T47D (cell line): ENCODE results near the gene CLASRP.

Experiments used
- DNase-seq, 2 experiments: peaks; one replicate each; pipeline versions ENCODE4 v3.0.0 to v3.0.0-alpha.2; 2011 to 2012; ENCODE audit warnings: low read depth in 1 of 2, low spot score in 1 of 2
- JUND ChIP-seq: IDR thresholded peaks from 2 replicates; pipeline ENCODE4 v1.6.1; 2012; ENCODE audit warnings: low read depth
- in situ Hi-C: cut with HindIII; loops from 2 replicates; pipeline ENCODE4 v1.10.0; 2016; ENCODE audit warnings: low sequenced_read_pairs, low pct_unique_long_range_greater_than_20kb

The CLASRP gene

DNA sequence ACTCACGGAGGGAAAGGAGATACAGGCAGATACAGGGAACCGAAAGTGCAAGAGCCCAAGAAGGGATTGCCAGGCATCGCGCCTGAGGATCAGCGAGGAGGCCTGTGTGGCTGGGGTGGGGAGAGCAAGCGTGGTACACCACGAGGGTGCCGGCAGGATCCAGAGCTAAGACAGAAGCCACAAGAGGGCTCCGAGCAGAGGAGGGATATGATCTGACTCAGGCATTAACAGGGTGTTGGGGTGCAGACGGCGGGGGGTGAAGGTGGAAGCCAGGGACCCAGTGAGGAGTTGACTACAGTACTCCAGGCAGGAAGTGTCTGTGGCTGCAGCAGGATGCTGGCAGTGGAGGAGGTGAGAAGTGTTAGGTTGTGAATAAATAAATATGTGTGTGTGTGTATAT lies 48.7 kb downstream of the CLASRP start:
- no peak for DNase-seq

DNA sequence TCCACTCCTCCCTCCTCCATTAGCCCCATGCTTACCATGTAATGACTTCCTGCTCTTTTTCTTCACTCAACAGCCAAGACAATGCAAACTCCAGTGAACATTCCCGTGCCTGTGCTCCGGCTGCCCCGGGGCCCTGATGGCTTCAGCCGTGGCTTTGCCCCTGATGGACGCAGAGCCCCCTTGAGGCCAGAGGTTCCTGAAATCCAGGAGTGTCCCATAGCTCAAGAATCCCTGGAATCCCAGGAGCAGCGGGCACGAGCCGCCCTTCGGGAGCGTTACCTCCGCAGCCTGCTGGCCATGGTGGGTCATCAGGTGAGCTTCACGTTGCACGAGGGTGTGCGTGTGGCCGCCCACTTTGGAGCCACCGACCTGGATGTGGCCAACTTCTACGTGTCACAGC lies 51.2 kb downstream of the CLASRP start:
- no peak for DNase-seq
- in situ Hi-C loops, result no loop called here
- TF ChIP-seq JUND, result no peak

More for the DNA sequence above, 48.7 kb downstream of the CLASRP start:
- no peak for TF ChIP-seq JUND
- in situ Hi-C loops, result no loop called here

DNA sequence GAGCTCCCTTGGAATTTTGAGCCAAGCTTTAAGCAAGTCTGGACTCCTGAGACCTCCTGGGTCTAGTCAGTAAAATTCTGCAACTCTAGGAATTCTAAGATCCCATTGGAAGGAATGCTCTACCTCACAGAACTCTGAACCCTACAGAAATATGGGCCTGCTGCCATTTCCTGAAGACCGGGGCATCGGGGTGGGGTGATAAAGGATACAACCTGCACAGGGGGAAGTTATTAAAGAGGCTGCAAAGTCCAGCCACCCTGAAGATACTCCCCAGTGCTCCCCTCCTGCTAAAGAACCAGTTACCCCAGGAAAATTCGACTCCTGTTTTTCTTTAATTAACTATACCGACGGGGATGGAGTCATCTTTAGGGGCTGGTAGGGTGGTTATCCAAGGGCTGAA lies 51.8 kb downstream of the CLASRP start:
- DNase-seq, result no peak
- TF ChIP-seq JUND, result no peak
- in situ Hi-C loops, result no loop called here

DNA sequence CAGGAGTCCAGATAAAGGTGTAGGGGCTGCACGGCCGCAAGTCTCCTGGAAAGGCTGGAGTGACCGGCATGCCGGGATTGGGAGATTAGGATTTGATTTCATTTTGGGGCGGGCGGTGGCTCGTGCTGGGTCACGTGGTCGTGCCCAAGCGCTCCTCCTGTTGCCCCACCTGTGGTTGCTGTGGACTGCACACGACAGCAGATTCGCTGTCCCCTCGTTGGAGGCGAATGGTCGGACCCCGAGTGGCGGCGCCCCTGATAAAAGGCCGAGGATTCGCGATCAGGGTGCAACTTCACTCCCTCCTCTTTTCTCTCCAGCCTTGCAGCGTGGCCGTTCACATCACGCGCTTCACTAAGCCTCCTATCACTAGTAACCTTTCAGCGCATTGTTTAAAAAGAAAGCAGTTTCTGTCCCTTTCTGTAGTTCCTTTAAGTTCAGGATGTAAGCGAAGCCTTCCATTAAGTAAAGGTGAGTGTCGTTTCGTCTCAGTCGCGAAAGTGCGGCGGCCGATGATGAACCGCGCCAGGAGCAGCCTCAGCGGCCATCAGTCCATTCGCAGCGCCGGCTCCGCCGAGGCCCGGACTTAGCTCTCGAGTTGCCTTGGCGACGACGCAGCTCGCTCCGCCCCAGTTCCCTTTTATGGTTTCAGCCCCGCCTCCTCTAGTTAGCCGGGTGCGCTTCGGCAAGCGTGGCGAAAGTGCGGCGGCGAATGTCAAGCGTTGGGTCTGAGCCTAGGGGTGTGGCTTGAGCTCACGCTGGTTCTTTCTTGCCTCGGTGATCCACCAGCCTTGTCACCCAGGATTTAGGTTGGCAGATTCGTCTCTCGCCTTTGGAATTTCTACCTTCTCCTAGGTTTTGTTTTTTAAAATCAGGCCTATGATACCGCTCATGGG lies 52.4 kb downstream of the CLASRP start:
- DNase-seq, result peak; percentile 85 to 98
- in situ Hi-C loops, result no loop called here
- no peak for TF ChIP-seq JUND

DNA sequence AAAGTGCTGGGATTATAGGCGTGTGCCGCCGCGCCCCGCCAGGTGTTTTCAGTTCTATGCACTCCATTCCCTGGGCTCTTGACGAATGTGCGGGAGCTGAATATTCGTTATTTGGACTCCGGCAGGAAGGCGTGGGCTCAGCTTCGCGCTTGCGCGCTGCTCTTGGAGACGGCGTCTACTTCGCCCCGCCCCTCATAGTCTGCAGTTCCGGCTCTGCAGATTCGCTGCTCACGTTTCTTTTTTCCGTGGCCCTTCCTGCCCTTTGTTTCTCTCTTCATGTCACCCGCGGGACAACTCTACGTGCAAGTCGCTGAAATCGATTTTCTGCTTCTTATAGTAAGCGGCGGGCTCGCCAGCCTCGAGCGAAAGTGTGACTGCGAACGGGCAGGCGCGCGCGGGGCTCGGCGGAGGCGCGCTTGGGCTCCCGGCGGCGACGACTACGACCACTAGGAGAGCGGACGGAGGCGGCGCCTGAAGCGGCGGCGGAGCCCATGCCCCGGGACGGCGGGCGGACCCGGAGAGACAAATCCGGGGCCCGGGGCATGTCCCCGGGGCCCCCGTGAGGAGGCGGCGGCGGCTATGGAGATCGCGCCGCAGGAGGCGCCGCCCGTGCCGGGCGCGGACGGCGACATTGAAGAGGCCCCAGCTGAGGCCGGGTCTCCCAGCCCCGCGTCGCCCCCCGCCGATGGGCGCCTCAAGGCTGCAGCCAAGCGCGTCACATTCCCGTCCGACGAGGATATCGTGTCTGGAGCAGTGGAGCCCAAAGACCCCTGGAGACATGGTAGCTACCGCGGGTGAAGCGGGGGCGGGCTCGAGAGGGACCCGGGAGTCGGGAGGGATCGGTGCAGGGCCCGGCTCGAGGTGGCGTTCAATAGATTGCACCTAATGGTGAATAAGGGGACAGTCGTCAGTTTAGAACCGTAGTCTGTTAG lies 54.2 kb downstream of the CLASRP start, which contains the start of gene PPP1R37:
Gene PPP1R37, plus strand, starts transcription at position 433 of the 932 bp plus-strand sequence. Its CDS starts 147 bp downstream, at position 580.
- no peak for TF ChIP-seq JUND
- in situ Hi-C loops, result no loop called here

DNA sequence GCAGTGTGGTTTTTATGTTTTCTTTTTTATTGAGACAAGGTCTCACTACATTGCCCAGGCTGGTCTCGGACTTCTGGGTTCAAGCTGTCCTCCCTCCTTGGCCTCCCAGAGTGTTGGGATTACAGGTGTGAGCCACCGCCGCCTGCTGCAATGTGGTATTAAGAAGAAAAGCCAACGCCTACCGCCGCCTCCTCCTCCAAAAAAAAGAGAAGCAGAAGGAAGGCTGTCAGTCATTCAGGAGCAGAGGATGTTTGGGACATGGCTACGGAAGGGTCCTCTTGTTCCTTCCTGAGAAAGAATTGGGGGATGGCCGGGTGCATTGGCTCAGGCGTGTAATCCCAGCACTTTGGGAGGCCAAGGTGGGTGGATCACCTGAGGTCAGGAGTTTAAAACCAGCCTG lies 55.3 kb downstream of the CLASRP start:
- DNase-seq, result no peak
- no peak for TF ChIP-seq JUND
- in situ Hi-C loops, result no loop called here

More for the DNA sequence above, 54.2 kb downstream of the CLASRP start, which contains the start of gene PPP1R37:
- DNase-seq, result peak; percentile 86 to 98

DNA sequence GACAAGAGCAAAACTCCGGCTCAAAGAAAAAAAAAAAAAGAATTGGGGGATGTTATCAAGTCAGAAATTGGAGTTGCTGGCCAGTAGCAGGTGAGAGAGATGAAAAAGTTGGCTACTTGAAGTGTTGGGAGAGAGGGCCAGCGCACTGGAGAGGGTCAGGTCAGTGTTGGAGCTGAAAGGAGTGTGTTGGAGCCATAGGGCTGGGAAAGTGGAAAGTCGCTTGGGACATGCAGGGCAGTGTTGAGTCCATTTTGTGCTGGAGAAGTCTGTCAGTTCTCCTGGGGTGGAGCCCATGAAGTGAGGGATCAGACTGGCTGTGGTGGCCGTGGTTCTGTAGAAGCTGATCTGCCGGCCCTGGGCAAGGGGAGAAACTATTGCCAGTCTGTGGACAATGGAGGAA lies 55.9 kb downstream of the CLASRP start:
- DNase-seq, result no peak
- in situ Hi-C loops, result no loop called here
- TF ChIP-seq JUND, result no peak

DNA sequence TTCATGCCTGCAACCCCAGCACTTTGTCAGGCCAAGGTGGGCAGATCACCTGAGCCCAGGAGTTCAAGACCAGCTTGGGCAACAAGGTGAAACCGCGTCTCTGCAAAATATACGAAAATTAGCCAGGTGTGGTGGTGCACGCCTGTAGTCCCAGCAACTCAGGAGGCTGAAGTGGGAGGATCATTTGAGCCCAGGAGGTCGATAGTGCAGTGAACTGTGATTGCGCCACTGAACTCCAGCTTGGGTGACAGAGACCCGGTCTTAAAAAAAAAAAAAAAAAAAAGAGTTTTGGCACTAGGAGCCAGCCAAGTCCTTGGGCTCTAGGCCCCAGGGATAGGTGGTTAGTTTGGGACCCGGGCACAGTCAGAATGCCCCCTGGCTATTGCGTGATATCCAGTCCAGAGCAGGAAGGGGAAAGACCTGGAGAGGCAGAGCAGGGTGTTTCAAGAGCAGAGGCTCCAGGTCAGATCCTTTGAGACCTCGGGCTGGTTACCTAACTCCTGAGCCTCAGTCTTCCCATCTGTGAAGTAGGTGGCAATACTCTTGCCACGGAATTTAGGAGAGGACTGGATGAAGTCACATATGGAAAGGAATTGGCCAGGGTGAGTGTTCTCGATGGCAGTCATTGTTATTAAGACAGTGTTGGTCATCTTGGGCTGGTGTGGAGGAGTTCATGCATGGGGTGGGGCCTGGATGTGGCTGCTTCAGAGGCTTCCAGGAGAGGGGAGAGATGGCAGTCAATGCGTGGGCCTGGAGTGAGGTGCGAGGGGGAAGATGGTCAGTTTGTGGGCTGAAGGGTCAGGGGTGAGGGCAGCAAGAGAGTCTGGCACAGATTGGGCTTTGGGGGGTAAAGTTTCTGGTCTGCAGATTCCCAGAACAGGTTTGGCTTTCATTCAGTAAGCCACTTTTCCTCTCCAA lies 56.9 kb downstream of the CLASRP start:
- TF ChIP-seq JUND, result no peak
- DNase-seq, result no peak
- in situ Hi-C loops, result no loop called here

DNA sequence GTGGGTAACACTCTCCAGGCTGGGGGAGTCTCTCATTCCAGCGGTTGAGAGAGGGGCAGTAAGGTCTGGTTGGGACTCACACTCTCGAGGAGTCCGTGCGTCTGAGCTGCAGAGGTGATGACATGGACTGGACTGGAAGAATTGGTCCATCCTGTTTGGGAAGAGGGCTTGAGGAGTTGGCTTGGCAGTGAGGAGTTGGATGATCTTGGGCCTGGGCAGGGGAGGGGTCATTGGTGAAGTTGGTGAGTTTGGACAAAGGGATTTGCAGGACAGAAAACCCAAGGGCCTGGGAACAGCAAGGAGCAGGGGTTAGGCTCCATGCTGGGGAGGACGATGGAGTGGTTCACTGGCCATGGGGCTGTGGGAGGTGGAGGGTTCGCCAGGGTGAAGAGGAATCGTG lies 57.9 kb downstream of the CLASRP start:
- in situ Hi-C loops, result no loop called here
- DNase-seq, result no peak
- TF ChIP-seq JUND, result no peak

DNA sequence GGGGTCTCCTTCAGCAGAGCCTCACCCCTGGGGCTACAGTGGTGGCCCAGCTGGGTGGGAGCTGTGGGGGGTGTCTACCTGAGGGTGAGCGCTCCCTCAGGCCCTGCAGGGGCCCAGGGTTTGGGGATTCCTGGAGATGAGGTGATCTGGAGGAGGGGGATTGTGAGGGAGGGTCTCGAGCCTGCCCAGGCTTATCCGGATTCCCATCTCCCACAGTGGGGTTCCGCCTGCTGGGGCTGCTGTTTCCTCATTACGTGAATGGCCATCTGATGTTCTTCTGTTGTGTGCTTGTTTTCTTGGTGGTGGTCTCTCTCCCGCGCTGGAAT lies 58.6 kb downstream of the CLASRP start:
- in situ Hi-C loops, result no loop called here
- no peak for TF ChIP-seq JUND
- DNase-seq, result no peak

DNA sequence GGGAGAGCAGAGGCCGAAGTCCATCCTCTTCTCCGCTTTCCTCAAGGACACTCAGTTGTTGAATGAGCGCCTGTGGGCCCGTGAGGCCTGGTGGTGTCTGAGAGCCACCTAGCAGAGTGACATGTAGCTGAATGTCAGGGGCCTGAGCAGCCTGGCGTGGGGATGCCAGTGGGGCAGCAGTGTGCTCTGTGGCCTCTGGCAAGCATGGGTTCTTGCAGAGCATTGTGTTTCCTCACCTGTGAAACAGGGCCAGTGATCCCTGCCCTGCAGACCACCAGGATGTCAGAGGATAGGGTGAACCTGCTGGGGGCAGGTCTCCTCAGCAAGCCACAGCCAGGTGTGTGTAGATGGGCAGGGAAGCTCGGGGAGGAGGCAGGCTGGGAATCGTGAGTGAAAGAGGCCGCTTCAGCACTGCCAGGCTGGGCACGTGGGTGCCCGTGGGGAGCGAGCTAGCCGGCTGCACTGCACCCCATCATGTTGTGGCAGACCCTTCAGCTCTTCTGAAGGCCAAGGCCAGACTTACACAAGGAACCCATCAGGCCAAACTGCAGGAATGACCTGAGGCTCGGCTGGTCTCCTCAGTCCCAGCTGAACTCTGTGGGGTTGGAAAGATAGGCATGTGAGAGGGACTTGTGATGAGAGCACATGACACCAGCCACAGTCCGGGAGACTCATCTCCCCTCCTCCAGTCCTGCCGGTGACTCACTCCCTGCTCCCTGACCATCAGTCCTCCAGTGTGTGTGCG lies 59.1 kb downstream of the CLASRP start:
- in situ Hi-C loops, result no loop called here
- TF ChIP-seq JUND, result no peak
- no peak for DNase-seq
